Right lobe of liver (tissue), 4 donors: Measurements from ENCODE around the gene COL18A1.

Experiments
- CTCF ChIP-seq, 4 donors: fragments of 200-600 bp in 3 of 4; fragments of 450-650 bp in 1 of 4; IDR thresholded peaks; one replicate each; pipeline versions ENCODE4 v1.5.1 to v1.8.0; 2016 to 2022; ENCODE audit warnings: antibody characterized with exemption in 4 of 4, mild to moderate bottlenecking in 2 of 4
- POLR2A ChIP-seq: fragments of 450-650 bp; IDR thresholded peaks from one replicate; pipeline ENCODE4 v1.6.1; 2017; ENCODE audit warnings: antibody characterized with exemption, mild to moderate bottlenecking
- donor health status: DM: no; HTN: no; CAD: no.
- donor health status: DM: no; HTN: no; CAD: no.
- donor health status: DM: no; HTN: yes; CAD: no.

- TF ChIP-seq CTCF (IDR thresholded peaks at IDR 0.05) (no peak), POLR2A (no peak)
Measured at GRCh38 chr21:45391743-45392572, 13.0 kb upstream of the COL18A1 start.
